ENCODE measurements around the gene ZMPSTE24.

DNA sequence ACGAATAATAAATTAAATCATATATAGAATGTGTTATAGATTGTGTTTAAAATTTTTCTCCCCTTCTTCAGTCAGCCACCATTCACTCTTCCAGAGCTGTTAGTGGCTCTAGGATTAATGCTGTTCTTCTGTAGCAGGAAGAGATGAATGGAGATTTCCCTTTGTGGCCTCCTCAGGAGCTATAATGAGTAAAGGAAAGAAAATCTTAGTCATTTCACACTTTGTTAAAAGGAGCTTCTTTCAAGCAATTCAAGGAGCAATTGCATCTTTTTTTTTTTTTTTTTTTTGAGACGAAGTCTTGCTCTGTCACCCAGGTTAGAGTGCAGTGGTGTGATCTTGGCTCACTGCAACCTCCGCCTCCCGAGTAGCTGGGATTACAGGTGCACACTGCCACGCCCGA is 34.0 kb upstream of the ZMPSTE24 start:
- TF ChIP-seq POLR2AphosphoS5 (IDR thresholded peaks at IDR 0.05) (no peak), CTCF (IDR thresholded peaks at IDR 0.05) (no peak)
